GM19099 (cell line): Measurements from ENCODE around the gene PAEP.

ENCODE experiments used
- POLR2A ChIP-seq: IDR thresholded peaks from 3 replicates; pipeline ENCODE4 v1.6.1; 2011; ENCODE audit warnings: low read depth; ENCODE audit not compliant: insufficient read length; ENCODE audit errors: extremely low read depth

The PAEP gene

GRCh38 chr9:135566552-135566951, 5.0 kb downstream of the PAEP start:
- TF ChIP-seq POLR2A: no peak

- TF ChIP-seq POLR2A: no peak
These were observed 5.8 kb downstream of the PAEP start for GRCh38 chr9:135567311-135567710.

- no peak for TF ChIP-seq POLR2A
These were observed 6.5 kb downstream of the PAEP start for GRCh38 chr9:135568026-135568425.

GRCh38 chr9:135570456-135570855, 8.9 kb downstream of the PAEP start:
- TF ChIP-seq POLR2A: no peak

- TF ChIP-seq POLR2A: no peak
These were observed 10.7 kb downstream of the PAEP start for GRCh38 chr9:135572233-135572632.

GRCh38 chr9:135573124-135573523, 11.6 kb downstream of the PAEP start:
- TF ChIP-seq POLR2A: no peak

GRCh38 chr9:135574331-135574730, 12.8 kb downstream of the PAEP start:
- TF ChIP-seq POLR2A: no peak

GRCh38 chr9:135574943-135575342, 13.4 kb downstream of the PAEP start:
- no peak for TF ChIP-seq POLR2A

GRCh38 chr9:135575995-135576631, 14.6 kb downstream of the PAEP start:
- no peak for TF ChIP-seq POLR2A

- TF ChIP-seq POLR2A: no peak
These were observed 15.7 kb downstream of the PAEP start for GRCh38 chr9:135577256-135577655.

- no peak for TF ChIP-seq POLR2A
These were observed 17.8 kb downstream of the PAEP start for GRCh38 chr9:135579356-135579755.

- no peak for TF ChIP-seq POLR2A
These were observed 18.5 kb downstream of the PAEP start for GRCh38 chr9:135579889-135580660.

GRCh38 chr9:135580664-135581380, 19.3 kb downstream of the PAEP start:
- TF ChIP-seq POLR2A: no peak

GRCh38 chr9:135581636-135582426, 20.3 kb downstream of the PAEP start:
- no peak for TF ChIP-seq POLR2A

GRCh38 chr9:135582541-135582940, 21.0 kb downstream of the PAEP start:
- no peak for TF ChIP-seq POLR2A
